Raji (cell line): ENCODE results near the gene ANK2.

Source experiments
- POLR2A ChIP-seq: IDR thresholded peaks from 2 replicates; pipeline ENCODE4 v1.6.1; 2011; ENCODE audit warnings: low read depth, low read length, control low read depth; ENCODE audit not compliant: insufficient read depth

Gene ANK2

GRCh38 chr4:113409181-113409580 lies 359.7 kb downstream of the ANK2 start:
- no peak for TF ChIP-seq POLR2A

- no peak for TF ChIP-seq POLR2A
Measured at GRCh38 chr4:113410686-113411085, 361.2 kb downstream of the ANK2 start.

GRCh38 chr4:113411496-113411938 lies 362.1 kb downstream of the ANK2 start:
- no peak for TF ChIP-seq POLR2A

GRCh38 chr4:113419631-113420030 lies 370.2 kb downstream of the ANK2 start:
- TF ChIP-seq POLR2A: no peak

GRCh38 chr4:113420938-113421337 lies 371.5 kb downstream of the ANK2 start:
- no peak for TF ChIP-seq POLR2A

- no peak for TF ChIP-seq POLR2A
Measured at GRCh38 chr4:113423631-113424030, 374.2 kb downstream of the ANK2 start.

GRCh38 chr4:113433116-113433515 lies 383.7 kb downstream of the ANK2 start:
- no peak for TF ChIP-seq POLR2A
